H1 (cell line): ENCODE measurements around the gene HMOX2.

ENCODE experiments used
- GABPA ChIP-seq: IDR thresholded peaks from 2 replicates; pipeline ENCODE4 v1.6.1; 2011; ENCODE audit warnings: mild to moderate bottlenecking, low read length, moderate library complexity, borderline replicate concordance; ENCODE audit not compliant: insufficient read depth
- HDAC2 ChIP-seq, 2 experiments: fragments of 300-600 bp in 1 of 2; sonication (generic) in 1 of 2; IDR thresholded peaks; 2 replicates each; pipeline ENCODE4 v1.6.1; 2011 to 2012; ENCODE audit warnings: low read depth in 2 of 2, low read length in 2 of 2, mild to moderate bottlenecking in 2 of 2, moderate library complexity in 2 of 2, borderline replicate concordance in 1 of 2, inconsistent platforms in 1 of 2
- ZNF274 ChIP-seq: IDR thresholded peaks from 2 replicates; pipeline ENCODE4 v1.7.0; 2012; ENCODE audit warnings: low read length, borderline replicate concordance; ENCODE audit errors: extremely low read depth

DNA sequence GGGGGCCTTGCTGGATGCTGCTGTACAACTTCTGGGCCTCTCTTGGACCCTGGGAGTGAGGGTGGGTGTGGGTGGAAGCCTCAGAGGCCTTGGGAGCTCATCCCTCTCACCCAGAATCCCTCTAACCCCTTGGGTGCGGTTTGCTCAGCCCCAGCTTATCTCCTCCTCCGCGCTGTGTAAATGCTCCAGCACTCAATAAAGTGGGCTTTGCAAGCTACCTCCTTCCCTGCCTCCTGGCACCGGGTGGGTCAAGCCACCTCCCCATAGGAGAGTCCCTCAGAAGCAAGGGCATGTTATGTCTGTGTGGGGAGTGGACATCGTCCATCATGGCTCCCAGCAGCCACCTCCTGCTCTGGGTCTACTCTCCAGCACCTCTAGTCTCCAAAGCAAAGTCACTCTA lies 33.9 kb downstream of the HMOX2 start:
- TF ChIP-seq GABPA (no peak), ZNF274 (no peak), HDAC2 (IDR thresholded peaks at IDR 0.05; ENCODE audit: borderline replicate concordance in 1 of 2, low read depth in 2 of 2, low read length in 2 of 2) (no peak)
